T1000 (cell line): ENCODE measurements around the gene HSPE1.
"Not testable (repeated sequence)": the region's sequence is repeated elsewhere in the genome, so short reads cannot be mapped to it uniquely, and the experiment has no call there.

Experiments used
- DNase-seq: peaks from one replicate; lab custom pipeline; 2025; ENCODE audit warnings: mixed read lengths; lab: John Stamatoyannopoulos, UW

Gene HSPE1

DNA sequence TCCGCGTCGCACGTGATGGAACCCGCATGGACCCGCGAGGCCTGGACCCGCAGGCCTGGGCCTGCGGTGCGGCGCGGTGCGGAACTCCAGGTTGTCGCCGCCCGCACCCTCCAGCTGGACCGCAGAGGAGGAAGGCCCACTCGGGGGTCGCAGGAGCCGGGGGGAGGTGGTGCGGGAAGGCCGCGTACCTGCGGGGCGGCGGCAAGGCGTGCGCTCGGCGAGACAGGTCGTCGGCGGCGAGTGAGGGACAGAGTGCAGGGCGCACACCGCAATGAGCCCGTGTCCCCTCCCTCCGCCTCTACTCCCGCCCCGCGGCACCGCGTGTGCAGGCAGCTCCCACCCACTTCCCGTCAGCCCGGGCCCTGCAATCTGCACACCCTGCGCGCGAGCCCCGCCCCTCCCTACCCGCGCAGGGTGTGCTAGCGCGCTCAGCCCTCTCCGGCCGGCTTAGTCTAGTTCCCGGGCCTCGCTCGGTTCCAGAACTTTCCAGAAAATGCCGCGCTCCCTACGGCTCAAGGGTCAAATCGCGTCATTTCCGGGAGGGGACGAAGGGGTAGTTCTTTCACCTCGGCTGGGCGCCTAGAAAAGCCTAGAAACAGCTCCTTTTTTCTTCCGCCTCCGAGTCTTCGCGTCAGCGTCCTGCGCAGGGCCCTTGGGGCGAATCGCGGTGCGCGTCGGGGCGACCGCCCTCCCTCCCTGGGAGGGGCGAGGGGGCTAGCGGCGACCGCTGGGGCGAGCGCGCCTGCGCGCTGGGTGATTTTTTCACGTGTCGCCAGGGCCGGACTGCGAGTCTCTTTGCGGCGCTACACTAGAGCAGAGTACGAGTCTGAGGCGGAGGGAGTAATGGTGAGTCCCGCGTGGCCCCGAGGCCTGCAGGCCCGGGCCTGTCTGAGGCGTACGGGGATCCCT, at the start of gene HSPE1, which contains the start of gene HSPD1:
Gene HSPE1 (plus strand): TSS at position 786 of the 909 bp plus-strand sequence. CDS start 58 bp downstream, at position 844.
Gene HSPD1 (minus strand): TSS at position 247 of the 909 bp plus-strand sequence. CDS start 992 bp downstream, outside the sequence.
- peak; percentile 96 for DNase-seq

DNA sequence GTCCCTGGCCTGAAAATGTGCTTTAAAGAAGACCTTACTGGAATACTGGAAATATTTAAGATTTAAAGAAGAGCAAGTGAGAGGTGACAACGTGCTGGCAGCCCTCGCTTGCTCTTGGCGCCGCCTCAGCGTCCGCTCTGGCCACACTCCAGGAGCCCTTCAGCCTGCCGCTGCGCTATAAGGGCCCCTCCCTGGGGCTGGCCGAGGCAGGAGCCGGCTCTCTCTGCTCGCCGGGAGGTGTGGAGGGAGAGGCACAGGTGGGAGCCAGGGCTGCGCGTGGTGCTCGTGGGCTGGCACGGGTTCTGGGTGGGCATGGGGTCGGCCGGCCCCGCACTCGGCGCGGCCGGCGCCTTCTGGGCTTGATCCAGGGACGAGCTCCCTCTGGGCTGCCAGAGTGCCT, 49.7 kb upstream of the HSPE1 start:
- no peak for DNase-seq

DNA sequence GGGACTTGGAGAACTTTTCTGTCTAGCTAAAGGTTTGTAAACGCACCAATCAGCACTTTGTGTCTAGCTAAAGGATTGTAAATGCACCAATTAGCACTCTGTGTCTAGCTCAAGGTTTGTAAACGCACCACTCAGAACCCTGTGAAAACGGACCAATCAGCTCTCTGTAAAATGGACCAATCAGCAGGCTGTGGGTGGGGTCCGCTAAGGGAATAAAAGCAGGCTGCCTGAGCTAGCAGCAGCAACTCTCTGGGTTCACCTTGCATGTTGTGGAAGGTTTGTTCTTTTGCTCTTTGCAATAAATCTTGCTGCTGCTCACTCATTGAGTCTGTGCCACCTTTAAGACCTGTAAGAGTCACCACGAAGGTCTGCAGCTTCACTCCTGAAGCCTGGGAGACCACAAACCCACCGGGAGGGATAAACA, 49.2 kb upstream of the HSPE1 start:
- not testable (repeated sequence) for DNase-seq

DNA sequence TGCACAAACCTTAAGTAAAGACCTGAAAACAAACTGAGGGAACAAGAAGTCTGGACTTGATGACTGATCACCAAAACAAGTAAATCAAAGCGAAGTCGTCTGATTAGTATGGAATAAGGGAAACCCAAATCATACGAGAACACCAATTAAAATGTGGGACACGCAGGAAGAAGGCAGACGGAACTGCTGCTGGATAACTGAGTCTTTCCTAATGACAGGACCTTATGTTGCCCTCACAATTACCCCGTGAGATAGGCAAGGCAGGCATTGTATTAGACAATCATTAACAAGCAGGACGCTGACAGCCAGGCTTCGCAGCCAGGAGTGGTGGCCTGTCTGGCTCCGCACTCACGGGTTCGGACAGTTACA, 47.4 kb upstream of the HSPE1 start:
- no peak for DNase-seq

DNA sequence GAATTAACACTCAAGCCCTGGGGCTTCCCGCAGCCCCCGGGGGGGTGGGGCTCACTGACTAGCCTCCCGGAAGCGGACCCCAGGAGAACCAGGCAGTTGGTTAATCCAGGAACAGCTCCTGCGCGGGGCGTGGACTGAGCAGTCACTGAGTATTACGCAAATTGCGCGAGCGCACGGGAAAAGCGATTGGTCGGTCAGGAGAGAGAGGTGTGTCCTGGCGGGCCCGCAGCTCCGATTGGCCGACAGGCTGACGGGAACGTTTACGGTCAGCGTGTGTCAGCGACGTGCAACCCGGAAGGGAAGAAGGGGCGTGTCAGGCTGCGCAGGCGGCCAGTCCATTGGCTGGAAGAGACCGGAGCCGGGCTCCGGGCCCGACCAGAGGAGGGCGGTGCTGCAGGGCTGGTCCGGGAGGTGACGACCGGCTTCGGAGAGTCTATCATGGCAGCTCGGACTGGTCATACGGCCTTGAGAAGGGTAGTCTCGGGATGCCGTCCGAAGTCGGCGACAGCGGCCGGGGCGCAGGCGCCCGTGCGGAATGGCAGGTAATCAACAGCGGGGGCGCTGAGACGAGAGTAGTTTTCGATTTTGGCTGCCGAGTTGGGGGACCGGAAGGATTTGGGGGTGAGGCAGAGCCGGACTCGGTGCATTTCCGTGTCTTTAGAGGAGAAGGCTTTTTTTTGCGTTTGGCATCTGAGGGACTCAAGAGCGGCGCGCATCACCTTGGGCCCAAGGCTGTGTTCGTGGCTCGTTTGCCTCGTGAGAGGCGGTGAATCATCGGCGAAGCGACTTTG, 46.9 kb upstream of the HSPE1 start, which contains the start of gene COQ10B:
Gene COQ10B (plus strand): TSS at position 430 of the 791 bp plus-strand sequence. CDS start 9 bp downstream, at position 439.
- DNase-seq: peak; percentile 99

DNA sequence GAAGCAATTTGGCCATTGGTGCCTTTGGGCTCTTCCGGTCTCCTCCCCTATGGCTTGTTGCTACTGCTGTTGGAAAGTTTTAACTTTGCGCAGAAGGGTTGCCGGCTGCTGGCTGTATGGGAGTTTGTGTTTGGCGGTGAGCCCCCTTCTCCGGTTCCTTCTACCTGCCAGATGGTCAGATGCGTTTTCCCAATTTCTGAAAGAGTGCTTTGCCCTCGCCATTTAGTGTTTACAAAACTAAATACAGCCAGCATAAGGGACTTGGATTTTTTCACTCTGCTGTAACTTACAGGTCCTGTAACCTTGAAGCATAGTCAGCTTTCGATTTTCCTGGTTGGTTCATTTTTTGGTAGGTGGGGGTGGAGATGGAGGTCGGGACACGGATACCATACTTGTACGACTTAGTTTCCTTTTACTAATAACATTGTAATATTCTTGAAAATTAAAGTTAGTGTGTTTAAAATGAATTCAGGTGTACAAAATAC, 46.2 kb upstream of the HSPE1 start:
- DNase-seq: peak; percentile 63

DNA sequence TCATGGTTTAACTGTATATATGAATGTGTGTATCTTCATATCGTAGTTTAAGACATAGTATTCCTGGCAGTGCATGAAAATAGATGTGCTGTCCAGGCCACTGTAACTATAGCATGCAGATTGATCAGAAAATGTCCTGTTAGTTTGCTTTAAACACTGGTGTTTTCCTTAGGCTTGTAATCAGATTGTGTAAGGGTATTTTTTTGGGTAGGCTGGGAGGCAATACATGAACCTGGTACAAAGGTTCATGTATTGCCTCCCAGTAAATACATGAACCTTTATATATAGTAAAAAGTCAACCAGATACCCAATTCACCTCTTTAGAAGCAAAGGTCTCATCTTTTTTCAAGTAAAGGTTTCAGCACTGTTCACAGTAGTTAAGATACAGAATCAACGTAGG, 45.3 kb upstream of the HSPE1 start:
- no peak for DNase-seq

DNA sequence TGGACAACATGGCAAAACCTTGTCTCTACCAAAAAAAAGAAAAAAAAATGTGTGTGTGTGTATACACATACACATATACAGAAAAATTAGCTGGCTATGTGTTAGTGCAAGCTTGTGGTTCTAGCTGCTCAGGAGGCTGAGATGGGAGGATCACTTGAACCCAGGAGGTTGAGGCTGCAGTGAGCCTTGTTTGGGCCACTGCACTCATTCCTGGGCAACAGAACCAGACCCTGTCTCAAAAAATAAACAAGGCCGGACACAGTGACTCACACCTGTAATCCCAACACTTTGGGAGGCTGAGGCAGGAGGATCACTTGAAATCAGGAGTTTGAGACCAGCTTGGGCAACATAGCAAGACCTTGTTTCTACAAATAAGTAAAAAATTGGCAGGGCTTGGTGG, 44.8 kb upstream of the HSPE1 start:
- no peak for DNase-seq

DNA sequence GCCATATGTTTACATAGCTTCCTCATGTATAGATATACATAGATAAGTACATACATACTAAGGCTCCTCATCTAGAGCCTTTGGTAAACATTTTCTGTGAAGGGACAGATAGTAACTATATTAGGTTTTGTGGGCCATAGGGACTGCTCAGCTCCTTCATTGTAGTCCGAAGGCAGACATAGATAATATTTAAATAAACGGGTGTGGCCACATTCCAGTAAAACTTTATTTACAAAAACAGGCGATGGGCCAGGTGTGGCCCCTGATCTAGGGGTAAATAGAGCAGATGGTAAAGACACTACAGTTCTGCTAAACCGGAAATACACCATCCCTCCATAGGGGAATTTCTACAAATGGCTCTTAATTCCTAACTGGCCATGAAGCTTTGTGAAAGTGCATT, 39.5 kb upstream of the HSPE1 start:
- no peak for DNase-seq

DNA sequence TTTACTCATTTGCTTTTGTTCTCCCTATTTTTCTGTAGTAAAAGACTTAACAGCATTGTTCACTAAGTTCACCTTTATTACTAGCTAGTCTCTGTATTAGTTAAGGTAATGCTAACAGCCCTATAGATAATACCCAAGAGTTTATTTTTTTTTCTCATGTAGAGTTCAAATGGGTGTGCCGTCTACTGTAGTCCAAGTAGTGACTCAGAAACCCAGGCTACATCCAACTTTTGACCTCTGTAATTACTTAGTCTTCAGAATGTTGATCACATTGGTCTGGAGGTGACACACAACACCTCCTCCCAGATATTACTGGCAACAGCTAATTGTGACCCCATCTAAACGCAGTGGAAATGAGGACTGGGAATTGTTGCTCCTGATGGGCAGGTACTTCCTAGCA, 39.1 kb upstream of the HSPE1 start:
- no peak for DNase-seq

DNA sequence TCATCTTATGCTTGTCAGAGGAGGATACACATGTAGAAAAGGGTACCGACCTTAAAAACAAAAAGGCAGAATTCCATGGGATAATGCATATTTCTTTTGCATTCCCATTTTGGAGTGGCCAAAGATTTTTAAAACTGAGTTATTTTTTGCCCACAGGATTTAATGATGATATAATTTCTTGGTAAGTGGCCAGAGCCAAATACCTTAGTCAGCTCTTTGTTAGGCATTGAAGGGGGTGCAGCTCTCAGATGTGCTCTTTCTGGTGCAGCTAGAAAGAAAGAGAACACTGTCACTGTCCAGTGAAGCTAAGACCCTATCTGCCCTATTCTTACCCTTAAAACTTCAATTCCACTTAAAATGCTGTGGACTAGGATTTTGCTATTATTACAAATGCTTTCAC, 36.0 kb upstream of the HSPE1 start:
- no peak for DNase-seq

DNA sequence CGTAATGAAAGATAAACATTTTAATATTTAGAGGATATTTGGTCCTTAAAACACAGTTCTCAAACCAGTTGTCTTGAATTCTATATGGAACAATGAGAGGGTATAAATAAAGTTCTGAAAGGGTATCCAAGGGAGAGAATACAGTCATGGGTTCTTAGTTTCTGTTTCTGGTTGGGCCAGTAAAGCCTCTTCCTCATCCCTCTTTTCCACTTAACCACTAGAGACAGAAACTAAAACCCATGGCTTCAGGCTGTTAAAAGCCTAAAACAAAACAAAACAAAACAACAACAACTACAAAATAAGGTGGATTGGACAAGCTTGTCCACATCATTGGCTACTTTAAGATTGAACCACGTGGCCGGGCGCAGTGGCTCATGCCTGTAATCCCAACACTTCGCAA, 28.0 kb upstream of the HSPE1 start:
- DNase-seq: no peak

DNA sequence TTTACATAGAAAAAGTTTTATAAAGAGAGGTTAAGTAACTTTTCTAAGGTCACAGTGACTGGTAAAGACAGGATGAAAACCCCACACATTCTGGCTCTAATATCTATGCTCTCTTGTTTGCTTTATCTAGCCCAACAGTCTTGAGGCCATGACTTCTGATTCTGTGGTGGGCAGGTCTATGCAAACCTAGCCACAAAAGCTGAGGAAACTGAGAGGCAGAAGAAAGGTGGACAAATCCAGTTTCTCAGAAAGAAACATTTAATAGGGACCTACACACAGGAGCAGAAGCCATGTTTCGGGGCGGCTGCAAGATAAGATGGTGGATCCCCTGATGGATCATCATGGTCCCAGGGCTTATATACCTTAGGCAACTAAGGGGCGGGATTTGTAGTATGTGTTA, 22.4 kb upstream of the HSPE1 start:
- no peak for DNase-seq

DNA sequence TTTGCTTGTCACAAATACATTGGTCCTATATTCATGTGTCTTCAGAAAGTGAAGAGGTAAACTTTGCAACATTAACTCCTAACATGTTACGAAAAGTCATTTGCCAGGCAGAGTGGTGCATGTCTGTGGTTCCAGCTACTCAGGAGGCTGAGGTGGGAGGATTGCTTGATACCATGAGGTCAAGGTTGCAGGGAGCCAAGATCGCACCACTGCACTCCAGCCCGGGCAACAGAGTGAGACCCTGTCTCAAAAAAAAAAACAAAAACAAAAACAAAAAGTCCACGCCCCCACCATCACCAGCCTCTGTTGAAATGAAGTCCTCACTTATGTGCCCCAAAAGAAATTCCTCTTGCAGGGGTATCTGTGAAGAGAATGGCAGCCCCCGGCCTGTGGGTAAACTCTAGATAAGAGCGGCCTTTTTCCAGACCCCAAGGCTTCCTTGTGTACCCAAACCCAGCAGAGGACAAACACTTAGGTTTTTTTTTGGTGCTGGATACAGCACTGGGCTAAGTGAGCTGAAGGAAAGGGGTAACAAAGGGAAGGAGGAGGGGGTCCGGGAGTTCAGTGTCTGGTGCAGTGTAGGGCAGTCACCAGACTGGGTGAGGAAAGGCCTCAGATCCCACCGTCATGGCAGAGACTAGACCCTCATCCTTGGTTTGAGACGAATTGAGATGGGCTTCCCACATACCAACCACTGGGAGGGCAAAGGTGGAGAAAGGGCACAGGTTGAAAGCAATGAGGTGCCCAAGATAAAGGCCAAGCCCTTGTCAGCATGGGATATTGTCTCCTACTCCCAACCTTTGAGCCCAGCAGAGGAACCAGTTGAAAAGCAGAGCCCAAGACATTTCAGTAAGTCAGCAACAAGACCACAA, 19.8 kb upstream of the HSPE1 start:
- DNase-seq: no peak

DNA sequence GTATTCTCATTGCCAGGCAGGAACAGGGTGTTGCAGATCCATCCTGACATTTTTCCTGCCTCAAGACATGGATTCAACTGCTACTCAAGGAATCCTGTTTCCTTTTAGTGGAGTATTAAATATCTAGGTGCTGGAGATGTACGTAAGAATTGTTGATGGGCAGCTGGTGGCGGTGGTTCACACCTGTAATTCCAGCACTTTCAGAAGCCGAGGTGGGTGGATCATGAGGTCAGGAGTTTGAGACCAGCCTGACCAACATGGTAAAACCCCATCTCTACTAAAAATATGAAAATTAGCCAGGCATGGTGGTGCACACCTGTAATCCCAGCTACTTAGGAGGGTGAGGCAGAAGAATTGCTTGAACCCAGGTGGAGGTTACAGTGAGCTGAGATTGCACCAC, 15.9 kb upstream of the HSPE1 start:
- not testable (repeated sequence) for DNase-seq

DNA sequence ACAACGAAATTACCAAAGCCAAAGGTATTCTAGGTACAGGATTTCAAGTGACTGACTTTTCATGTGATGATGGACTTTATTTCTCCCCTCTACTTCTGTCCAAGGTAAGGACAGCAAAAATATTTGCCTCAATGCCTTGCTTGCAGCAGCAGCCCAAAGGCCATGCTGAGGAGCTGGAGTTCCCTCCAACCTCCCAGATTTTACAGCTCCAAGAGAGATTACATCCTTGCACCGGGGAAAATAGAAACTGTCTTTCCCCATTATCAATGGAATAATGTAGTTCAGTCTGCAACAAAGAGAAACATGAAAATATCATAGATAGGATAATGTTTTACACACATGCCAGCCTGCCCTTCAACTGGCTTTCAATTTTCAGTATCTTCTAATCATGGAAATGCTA, 14.0 kb upstream of the HSPE1 start:
- no peak for DNase-seq

DNA sequence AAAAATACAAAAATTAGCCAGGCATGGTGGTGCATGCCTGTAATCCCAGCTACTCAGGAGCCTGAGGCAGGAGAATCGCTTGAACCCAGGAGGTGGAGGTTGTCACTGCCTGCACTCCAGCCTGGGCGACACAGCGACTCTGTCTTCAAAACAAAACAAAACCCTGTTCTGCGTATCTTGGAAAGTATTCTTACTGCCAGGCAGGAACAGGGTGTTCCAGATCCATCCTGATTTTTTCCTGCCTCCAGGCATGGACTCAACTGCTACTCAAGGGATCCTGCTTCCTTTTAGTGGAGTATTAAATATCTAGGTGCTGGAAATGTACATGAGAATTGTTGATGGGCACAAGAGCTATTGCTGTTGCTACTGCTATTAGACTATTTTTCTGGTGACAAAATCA, 12.8 kb upstream of the HSPE1 start:
- DNase-seq: no peak

DNA sequence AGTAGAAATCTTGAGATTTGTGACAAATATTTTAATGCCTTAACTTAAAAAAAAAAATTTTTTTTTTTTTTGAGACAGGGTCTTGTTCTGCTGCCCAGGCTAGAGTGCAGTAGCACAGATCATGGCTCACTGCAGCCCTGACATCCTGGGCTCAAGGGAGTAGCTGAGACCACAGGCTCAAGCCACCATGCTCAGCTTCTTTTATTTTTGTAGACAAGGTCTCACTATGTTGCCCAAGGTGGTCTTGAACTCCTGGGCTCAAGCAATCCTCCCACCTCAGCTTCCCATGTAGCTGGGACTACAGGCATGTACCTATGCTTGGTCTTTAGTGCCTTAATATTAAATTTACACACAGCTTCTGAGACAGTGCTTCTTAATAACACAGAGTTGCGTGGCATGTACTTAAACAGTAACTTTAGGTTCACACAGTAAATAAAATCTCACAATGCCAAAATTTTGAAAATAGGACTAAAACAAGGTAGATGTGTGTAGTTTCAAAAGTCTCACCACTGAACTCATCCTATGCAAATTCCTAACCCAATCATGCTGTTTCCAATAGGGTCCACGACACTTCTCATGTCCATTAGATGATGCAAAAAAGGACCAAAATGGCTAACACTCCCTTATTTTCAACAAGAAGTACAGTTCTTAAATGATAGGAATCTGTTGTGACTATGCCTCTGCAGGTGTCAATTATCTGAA, 4.6 kb upstream of the HSPE1 start:
- DNase-seq: no peak

DNA sequence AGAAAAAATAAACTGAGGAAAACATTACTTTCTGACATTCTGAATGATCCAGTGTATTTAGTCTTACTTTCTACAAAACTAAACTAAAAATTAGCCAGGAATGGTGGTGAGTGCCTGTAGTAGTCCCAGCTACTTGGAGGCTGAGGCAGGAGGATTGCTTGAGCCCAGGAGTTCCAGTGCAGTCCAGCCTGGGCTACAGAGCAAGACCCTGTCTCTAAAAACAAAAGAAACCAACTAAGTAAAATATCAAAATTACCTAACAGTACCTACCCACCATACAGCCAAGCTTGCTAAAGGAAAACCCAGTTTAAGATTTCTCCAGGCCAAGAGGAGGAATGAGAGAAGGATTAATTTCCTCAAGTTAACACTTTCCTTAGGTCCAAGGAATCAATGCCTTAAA, 3.5 kb upstream of the HSPE1 start:
- no peak for DNase-seq

DNA sequence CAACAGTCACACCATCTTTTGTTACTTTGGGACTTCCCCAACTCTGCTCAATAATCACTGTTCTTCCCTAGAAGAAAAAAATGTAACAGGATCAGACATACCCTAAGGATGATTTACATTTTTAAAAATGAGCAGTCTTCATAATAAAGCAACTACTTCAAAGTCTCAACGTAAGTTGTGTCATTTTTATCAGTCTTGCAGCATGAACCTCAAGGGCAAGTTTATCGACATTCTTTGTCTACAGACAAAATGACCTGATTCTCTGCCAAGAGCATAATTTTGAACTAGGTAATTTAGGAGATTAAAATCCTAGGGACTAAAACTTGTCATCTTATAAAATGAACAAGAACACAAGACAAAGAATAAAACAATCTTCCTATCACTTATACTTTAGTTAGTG, 2.9 kb upstream of the HSPE1 start:
- no peak for DNase-seq
